Caco-2 (cell line): ENCODE data around the gene AUTS2. TPM values are rescaled to one million over a fixed set of nuclear protein-coding genes. Genes with fewer than 3 reads are reported as not detected.

ENCODE experiments used
- BruUV-seq: library from RNA; stranded (reverse); fragments of 400-500 nt; replicated peaks from 2 replicates; lab custom pipeline; 2021; lab: Mats Ljungman, UMichigan
- CTCF ChIA-PET: fragments of 300-600 bp; sonication (Branson Sonifier 250); formaldehyde crosslinking; loops from one replicate; lab custom pipeline; 2022; ENCODE audit warnings: antibody characterized with exemption; lab: Charles Lee
- POLR2A ChIA-PET: fragments of 300-600 bp; sonication (Branson Sonifier 250); formaldehyde crosslinking; loops from one replicate; lab custom pipeline; 2022; ENCODE audit warnings: antibody characterized with exemption; lab: Charles Lee
- DNase-seq, 2 experiments: peaks; one replicate each; pipeline versions ENCODE4 v3.0.0 to v3.0.0-alpha.2; 2020 to 2022
- H3K27me3 ChIP-seq: replicated peaks from 2 replicates; pipeline ENCODE4 v1.6.0; 2011; ENCODE audit warnings: low read length; ENCODE audit not compliant: control insufficient read depth, insufficient read depth
- H3K36me3 ChIP-seq: 2 replicates; pipeline ENCODE4 v1.5.1; 2011; ENCODE audit warnings: low read length; ENCODE audit not compliant: control insufficient read depth, insufficient read depth
- H3K4me1 ChIP-seq: fragments of 250-450 bp; sonication (Bioruptor Pico); 2 replicates; pipeline ENCODE4 v1.5.1; 2020; ENCODE audit warnings: mild to moderate bottlenecking
- H3K4me3 ChIP-seq: 2 replicates; pipeline ENCODE4 v1.5.1; 2011; ENCODE audit warnings: low read depth, mild to moderate bottlenecking, control low read depth, low read length
- H3K9me3 ChIP-seq: fragments of 250-450 bp; sonication (Bioruptor Pico); 2 replicates; pipeline ENCODE4 v1.5.1; 2020; ENCODE audit warnings: mild to moderate bottlenecking, moderate library complexity
- H3K27ac Mint-ChIP-seq: one replicate; pipeline ENCODE4 v1.8.0; 2022; ENCODE audit warnings: mixed read lengths; ENCODE audit not compliant: unreplicated experiment
- H3K27me3 Mint-ChIP-seq: one replicate; pipeline ENCODE4 v1.8.0; 2022; ENCODE audit warnings: mixed read lengths; ENCODE audit not compliant: insufficient read depth, unreplicated experiment
- H3K36me3 Mint-ChIP-seq: one replicate; pipeline ENCODE4 v1.8.0; 2022; ENCODE audit warnings: mild to moderate bottlenecking, mixed read lengths; ENCODE audit not compliant: insufficient read depth, unreplicated experiment
- H3K4me1 Mint-ChIP-seq: one replicate; pipeline ENCODE4 v1.8.0; 2022; ENCODE audit warnings: low read depth, mixed read lengths; ENCODE audit not compliant: unreplicated experiment
- H3K4me3 Mint-ChIP-seq: one replicate; pipeline ENCODE4 v1.8.0; 2022; ENCODE audit warnings: mild to moderate bottlenecking, moderate library complexity, mixed read lengths; ENCODE audit not compliant: unreplicated experiment
- H3K9me3 Mint-ChIP-seq: one replicate; pipeline ENCODE4 v1.8.0; 2022; ENCODE audit warnings: mixed read lengths; ENCODE audit not compliant: unreplicated experiment
- intact Hi-C: fragments of 100-400 bp; cut with micrococcal nuclease; formaldehyde crosslinking; loops from one replicate; pipeline ENCODE4 v1.10.0; 2022; ENCODE audit not compliant: unreplicated experiment
- total RNA-seq: library from RNA; stranded (reverse); gene quantifications from 2 replicates; pipeline ENCODE4 v1.2.3, GENCODE V29; 2022
- TF ChIP-seq, protein P1 (sequence below), 2 experiments: fragments of 200-600 bp in 1 of 2; IDR thresholded peaks; 1 replicate in 1 of 2; 2 replicates in 1 of 2; pipeline versions ENCODE4 v1.5.1 to v1.8.0; 2011 to 2022; ENCODE audit warnings: antibody characterized with exemption in 1 of 2, control low read depth in 1 of 2, inconsistent platforms in 1 of 2, low read depth in 1 of 2, low read length in 1 of 2, mild to moderate bottlenecking in 1 of 2, moderate library complexity in 1 of 2; ENCODE audit not compliant: insufficient read depth in 1 of 2, severe bottlenecking in 1 of 2, unreplicated experiment in 1 of 2

AUTS2 gene
- total RNA-seq, 1 experiment from 2014 or later, result 37.1 TPM

DNA sequence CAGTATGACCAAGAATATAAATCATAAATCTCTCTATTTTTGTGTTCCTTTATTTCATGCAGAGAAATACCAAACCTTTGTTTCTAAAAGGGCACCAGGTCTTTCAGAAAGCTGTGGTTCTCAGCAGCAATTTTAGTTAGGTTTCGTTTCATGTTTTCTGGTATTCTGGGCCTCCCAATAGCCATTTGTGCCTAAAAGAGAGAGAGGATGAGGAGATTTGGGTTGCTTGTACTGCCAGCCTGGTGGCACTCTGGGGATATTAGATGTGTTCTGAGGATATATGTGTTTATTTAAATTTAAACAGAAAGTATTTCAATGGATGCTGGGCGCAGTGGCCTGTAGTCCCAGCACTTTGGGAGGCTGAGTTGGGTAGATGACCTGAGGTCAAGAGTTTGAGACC is 471.7 kb downstream of the AUTS2 start:
- TF ChIP-seq, protein P1, sequence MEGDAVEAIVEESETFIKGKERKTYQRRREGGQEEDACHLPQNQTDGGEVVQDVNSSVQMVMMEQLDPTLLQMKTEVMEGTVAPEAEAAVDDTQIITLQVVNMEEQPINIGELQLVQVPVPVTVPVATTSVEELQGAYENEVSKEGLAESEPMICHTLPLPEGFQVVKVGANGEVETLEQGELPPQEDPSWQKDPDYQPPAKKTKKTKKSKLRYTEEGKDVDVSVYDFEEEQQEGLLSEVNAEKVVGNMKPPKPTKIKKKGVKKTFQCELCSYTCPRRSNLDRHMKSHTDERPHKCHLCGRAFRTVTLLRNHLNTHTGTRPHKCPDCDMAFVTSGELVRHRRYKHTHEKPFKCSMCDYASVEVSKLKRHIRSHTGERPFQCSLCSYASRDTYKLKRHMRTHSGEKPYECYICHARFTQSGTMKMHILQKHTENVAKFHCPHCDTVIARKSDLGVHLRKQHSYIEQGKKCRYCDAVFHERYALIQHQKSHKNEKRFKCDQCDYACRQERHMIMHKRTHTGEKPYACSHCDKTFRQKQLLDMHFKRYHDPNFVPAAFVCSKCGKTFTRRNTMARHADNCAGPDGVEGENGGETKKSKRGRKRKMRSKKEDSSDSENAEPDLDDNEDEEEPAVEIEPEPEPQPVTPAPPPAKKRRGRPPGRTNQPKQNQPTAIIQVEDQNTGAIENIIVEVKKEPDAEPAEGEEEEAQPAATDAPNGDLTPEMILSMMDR (IDR thresholded peaks at IDR 0.05; ENCODE audit: insufficient read depth in 1 of 2, low read depth in 1 of 2, low read length in 1 of 2, severe bottlenecking in 1 of 2, unreplicated experiment in 1 of 2), result no peak
- CTCF ChIA-PET, result interaction anchor here (0.7 kb wide), 1 partner anchor 29 kb away, joined by 5 read pairs; no protein-coding TSS in a partner anchor
- no TSS peak for BruUV-seq
- no peak overlapping the region for H3K4me3 ChIP-seq
- DNase-seq, result no peak
- Mint-ChIP-seq H3K27me3 (no peaks in the 10 kb centered on the region), H3K4me3 (no peak overlapping the region), H3K27ac (no peak overlapping the region), H3K36me3 (no peaks in the 10 kb centered on the region), H3K9me3 (no peaks in the 10 kb centered on the region), H3K4me1 (no peaks in the 10 kb centered on the region)
- intact Hi-C loops, result no loop called here
- H3K4me1 ChIP-seq, result 0 out of 2 replicates have a peak, but pooled peaks cover 2% of the 10 kb centered on the region
- no peaks in the 10 kb centered on the region for H3K27me3 ChIP-seq
- no peaks in the 10 kb centered on the region for H3K36me3 ChIP-seq
- H3K9me3 ChIP-seq, result no peaks in the 10 kb centered on the region
- POLR2A ChIA-PET, result no interaction called here

DNA sequence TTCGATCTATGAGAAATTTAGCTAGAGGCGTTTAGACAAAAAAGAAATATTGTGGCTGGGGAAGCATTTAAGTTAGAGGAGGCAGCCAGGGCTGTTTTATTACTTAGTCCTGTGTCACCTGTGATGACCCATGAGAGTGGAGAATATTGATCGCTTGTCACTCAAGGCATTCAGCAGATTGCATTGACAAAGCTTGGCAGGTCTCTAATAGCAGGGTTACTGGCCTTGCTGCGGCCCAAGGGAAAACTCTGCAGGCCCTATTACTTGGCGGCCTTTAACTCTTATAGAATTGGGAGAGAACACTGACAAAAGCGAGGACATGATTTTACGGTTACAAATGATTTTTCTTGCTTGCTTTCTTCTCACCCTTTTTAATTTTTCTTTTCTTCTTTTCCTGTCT is 473.5 kb downstream of the AUTS2 start:
- no peak overlapping the region for H3K4me3 Mint-ChIP-seq
- no peak for DNase-seq
- H3K4me1 Mint-ChIP-seq, result no peaks in the 10 kb centered on the region
- no peaks in the 10 kb centered on the region for H3K27me3 Mint-ChIP-seq
- H3K27ac Mint-ChIP-seq, result no peak overlapping the region
- intact Hi-C loops, result no loop called here
- no peaks in the 10 kb centered on the region for H3K36me3 ChIP-seq
- H3K9me3 Mint-ChIP-seq, result no peaks in the 10 kb centered on the region
- H3K9me3 ChIP-seq, result no peaks in the 10 kb centered on the region
- no peaks in the 10 kb centered on the region for H3K36me3 Mint-ChIP-seq
- BruUV-seq, result no TSS peak
- POLR2A ChIA-PET, result no interaction called here
- CTCF ChIA-PET, result no interaction called here
- no peaks in the 10 kb centered on the region for H3K27me3 ChIP-seq
- 0 out of 2 replicates have a peak, but pooled peaks cover 2% of the 10 kb centered on the region for H3K4me1 ChIP-seq
- H3K4me3 ChIP-seq, result no peak overlapping the region
- TF ChIP-seq, protein P1 (IDR thresholded peaks at IDR 0.05; ENCODE audit: insufficient read depth in 1 of 2, low read depth in 1 of 2, low read length in 1 of 2, severe bottlenecking in 1 of 2, unreplicated experiment in 1 of 2), result no peak

DNA sequence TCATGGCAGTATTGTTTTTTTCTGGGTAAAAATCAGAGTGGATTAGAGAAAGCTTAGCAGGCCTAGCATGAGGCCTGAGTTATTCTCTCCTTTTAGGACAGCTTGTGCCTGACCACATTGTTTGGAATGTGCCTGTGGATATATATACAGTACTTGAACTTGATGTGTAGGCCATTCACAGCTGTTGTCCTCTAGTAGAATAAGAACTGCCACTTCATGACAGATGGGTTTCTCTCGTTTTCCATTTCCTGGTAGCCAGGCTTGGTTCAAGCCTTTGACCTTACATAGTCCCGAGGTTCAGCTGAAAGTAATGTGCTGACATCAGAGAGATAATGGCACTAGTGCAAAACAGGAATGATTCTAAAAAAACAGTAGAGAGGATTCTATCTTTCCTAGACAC is 473.9 kb downstream of the AUTS2 start:
- Histone ChIP-seq H3K9me3 (no peaks in the 10 kb centered on the region), H3K36me3 (no peaks in the 10 kb centered on the region), H3K4me1 (no peaks in the 10 kb centered on the region), H3K27me3 (no peaks in the 10 kb centered on the region), H3K4me3 (no peak overlapping the region)
- H3K9me3 Mint-ChIP-seq, result no peaks in the 10 kb centered on the region
- CTCF ChIA-PET, result no interaction called here
- intact Hi-C loops, result no loop called here
- no peak overlapping the region for H3K27ac Mint-ChIP-seq
- no TSS peak for BruUV-seq
- POLR2A ChIA-PET, result no interaction called here
- DNase-seq, result no peak
- H3K4me3 Mint-ChIP-seq, result no peak overlapping the region
- no peaks in the 10 kb centered on the region for H3K36me3 Mint-ChIP-seq
- TF ChIP-seq, protein P1 (IDR thresholded peaks at IDR 0.05; ENCODE audit: insufficient read depth in 1 of 2, low read depth in 1 of 2, low read length in 1 of 2, severe bottlenecking in 1 of 2, unreplicated experiment in 1 of 2), result no peak
- no peaks in the 10 kb centered on the region for H3K27me3 Mint-ChIP-seq
- H3K4me1 Mint-ChIP-seq, result no peaks in the 10 kb centered on the region
